ENCODE results near the gene TMEM72. TPM values are rescaled to one million over a fixed set of nuclear protein-coding genes. Genes with fewer than 3 reads are reported as not detected.

Gene TMEM72
- polyA plus RNA-seq, 1 donor = 0.31 TPM

- Histone ChIP-seq H3K36me3 (ENCODE audit: control insufficient read depth, insufficient read depth, low read length) (peaks cover 15% of the 10 kb centered on the region), H3K9me3 (ENCODE audit: control insufficient read depth, low read depth, low read length) (no peaks in the 10 kb centered on the region), H3K4me3 (ENCODE audit: low read length) (no peak overlapping the region), H3K27me3 (ENCODE audit: control insufficient read depth, insufficient read depth, low read length) (no peaks in the 10 kb centered on the region), H3K4me1 (ENCODE audit: control insufficient read depth, insufficient read depth, low read length) (peaks cover 28% of the 10 kb centered on the region), H3K27ac (ENCODE audit: low read length) (no peak overlapping the region)
- no CpG with 5 or more reads among the region's 11 CpGs for WGBS (ENCODE audit: insufficient coverage, low lambda C conversion rate)
- DNase-seq = no peak
Measured at GRCh38 chr10:44968500-44969400, 57.6 kb downstream of the TMEM72 start.

- DNase-seq = no peak
- peaks cover 15% of the 10 kb centered on the region for H3K36me3 ChIP-seq (ENCODE audit: control insufficient read depth, insufficient read depth, low read length)
- H3K27me3 ChIP-seq (ENCODE audit: control insufficient read depth, insufficient read depth, low read length) = no peaks in the 10 kb centered on the region
- H3K27ac ChIP-seq (ENCODE audit: low read length) = no peak overlapping the region
- no peak overlapping the region for H3K4me3 ChIP-seq (ENCODE audit: low read length)
- H3K9me3 ChIP-seq (ENCODE audit: control insufficient read depth, low read depth, low read length) = no peaks in the 10 kb centered on the region
- peaks cover 27% of the 10 kb centered on the region for H3K4me1 ChIP-seq (ENCODE audit: control insufficient read depth, insufficient read depth, low read length)
- no CpG with 5 or more reads among the region's 9 CpGs for WGBS (ENCODE audit: insufficient coverage, low lambda C conversion rate)
Measured at GRCh38 chr10:44969854-44970253, 58.7 kb downstream of the TMEM72 start.

GRCh38 chr10:44970812-44971395 lies 59.8 kb downstream of the TMEM72 start:
- Histone ChIP-seq H3K27me3 (ENCODE audit: control insufficient read depth, insufficient read depth, low read length) (no peaks in the 10 kb centered on the region), H3K27ac (ENCODE audit: low read length) (no peak overlapping the region), H3K36me3 (ENCODE audit: control insufficient read depth, insufficient read depth, low read length) (peaks cover 15% of the 10 kb centered on the region), H3K4me1 (ENCODE audit: control insufficient read depth, insufficient read depth, low read length) (peaks cover 27% of the 10 kb centered on the region), H3K4me3 (ENCODE audit: low read length) (no peak overlapping the region), H3K9me3 (ENCODE audit: control insufficient read depth, low read depth, low read length) (no peaks in the 10 kb centered on the region)
- WGBS (ENCODE audit: insufficient coverage, low lambda C conversion rate) = no CpG with 5 or more reads among the region's 8 CpGs
- DNase-seq = no peak

GRCh38 chr10:44971434-44971833 lies 60.3 kb downstream of the TMEM72 start:
- Histone ChIP-seq H3K4me3 (ENCODE audit: low read length) (no peak overlapping the region), H3K27ac (ENCODE audit: low read length) (no peak overlapping the region), H3K36me3 (ENCODE audit: control insufficient read depth, insufficient read depth, low read length) (peaks cover 17% of the 10 kb centered on the region), H3K27me3 (ENCODE audit: control insufficient read depth, insufficient read depth, low read length) (no peaks in the 10 kb centered on the region), H3K4me1 (ENCODE audit: control insufficient read depth, insufficient read depth, low read length) (peaks cover 28% of the 10 kb centered on the region), H3K9me3 (ENCODE audit: control insufficient read depth, low read depth, low read length) (no peaks in the 10 kb centered on the region)
- WGBS (ENCODE audit: insufficient coverage, low lambda C conversion rate) = no CpG with 5 or more reads among the region's 11 CpGs
- DNase-seq = no peak

- no peak overlapping the region for H3K4me3 ChIP-seq (ENCODE audit: low read length)
- no peaks in the 10 kb centered on the region for H3K27me3 ChIP-seq (ENCODE audit: control insufficient read depth, insufficient read depth, low read length)
- no peak overlapping the region for H3K27ac ChIP-seq (ENCODE audit: low read length)
- no peak for DNase-seq
- peaks cover 30% of the 10 kb centered on the region for H3K4me1 ChIP-seq (ENCODE audit: control insufficient read depth, insufficient read depth, low read length)
- peaks cover 17% of the 10 kb centered on the region for H3K36me3 ChIP-seq (ENCODE audit: control insufficient read depth, insufficient read depth, low read length)
- WGBS (ENCODE audit: insufficient coverage, low lambda C conversion rate) = no CpG with 5 or more reads among the region's 12 CpGs
- no peaks in the 10 kb centered on the region for H3K9me3 ChIP-seq (ENCODE audit: control insufficient read depth, low read depth, low read length)
Measured at GRCh38 chr10:44971935-44972757, 61.0 kb downstream of the TMEM72 start.

- no CpG with 5 or more reads among the region's 6 CpGs for WGBS (ENCODE audit: insufficient coverage, low lambda C conversion rate)
- Histone ChIP-seq H3K27ac (ENCODE audit: low read length) (no peak overlapping the region), H3K9me3 (ENCODE audit: control insufficient read depth, low read depth, low read length) (no peaks in the 10 kb centered on the region), H3K36me3 (ENCODE audit: control insufficient read depth, insufficient read depth, low read length) (peaks cover 17% of the 10 kb centered on the region), H3K27me3 (ENCODE audit: control insufficient read depth, insufficient read depth, low read length) (no peaks in the 10 kb centered on the region), H3K4me3 (ENCODE audit: low read length) (no peak overlapping the region), H3K4me1 (ENCODE audit: control insufficient read depth, insufficient read depth, low read length) (peaks cover 34% of the 10 kb centered on the region)
- no peak for DNase-seq
Measured at GRCh38 chr10:44972874-44973306, 61.8 kb downstream of the TMEM72 start.

- Histone ChIP-seq H3K27me3 (ENCODE audit: control insufficient read depth, insufficient read depth, low read length) (no peaks in the 10 kb centered on the region), H3K4me1 (ENCODE audit: control insufficient read depth, insufficient read depth, low read length) (peaks cover 41% of the 10 kb centered on the region), H3K27ac (ENCODE audit: low read length) (no peak overlapping the region), H3K9me3 (ENCODE audit: control insufficient read depth, low read depth, low read length) (no peaks in the 10 kb centered on the region), H3K4me3 (ENCODE audit: low read length) (no peak overlapping the region), H3K36me3 (ENCODE audit: control insufficient read depth, insufficient read depth, low read length) (peaks cover 17% of the 10 kb centered on the region)
- WGBS (ENCODE audit: insufficient coverage, low lambda C conversion rate) = no CpG with 5 or more reads among the region's 18 CpGs
- peak in 1 of 2 donors; percentile 39 for DNase-seq
Measured at GRCh38 chr10:44973323-44974081, 62.4 kb downstream of the TMEM72 start.

- H3K4me1 ChIP-seq (ENCODE audit: control insufficient read depth, insufficient read depth, low read length) = peaks cover 46% of the 10 kb centered on the region
- peak overlapping the region; percentile 49 for H3K27ac ChIP-seq (ENCODE audit: low read length)
- no peak for DNase-seq
- no CpG with 5 or more reads among the region's 7 CpGs for WGBS (ENCODE audit: insufficient coverage, low lambda C conversion rate)
- H3K9me3 ChIP-seq (ENCODE audit: control insufficient read depth, low read depth, low read length) = no peaks in the 10 kb centered on the region
- H3K27me3 ChIP-seq (ENCODE audit: control insufficient read depth, insufficient read depth, low read length) = no peaks in the 10 kb centered on the region
- H3K4me3 ChIP-seq (ENCODE audit: low read length) = peak overlapping the region; percentile 57
- peaks cover 17% of the 10 kb centered on the region for H3K36me3 ChIP-seq (ENCODE audit: control insufficient read depth, insufficient read depth, low read length)
Measured at GRCh38 chr10:44974082-44974627, 63.0 kb downstream of the TMEM72 start.

- H3K4me3 ChIP-seq (ENCODE audit: low read length) = peak overlapping the region; percentile 57
- no peaks in the 10 kb centered on the region for H3K9me3 ChIP-seq (ENCODE audit: control insufficient read depth, low read depth, low read length)
- WGBS (ENCODE audit: insufficient coverage, low lambda C conversion rate) = no CpG with 5 or more reads among the region's 46 CpGs
- DNase-seq = peak; percentile 64 to 76
- H3K4me1 ChIP-seq (ENCODE audit: control insufficient read depth, insufficient read depth, low read length) = peaks cover 50% of the 10 kb centered on the region
- H3K36me3 ChIP-seq (ENCODE audit: control insufficient read depth, insufficient read depth, low read length) = peaks cover 17% of the 10 kb centered on the region
- no peaks in the 10 kb centered on the region for H3K27me3 ChIP-seq (ENCODE audit: control insufficient read depth, insufficient read depth, low read length)
- peak overlapping the region; percentile 49 for H3K27ac ChIP-seq (ENCODE audit: low read length)
Measured at GRCh38 chr10:44974628-44975430, 63.7 kb downstream of the TMEM72 start.
